ENCODE results near the gene DHRS7B. TPM values are rescaled to one million over a fixed set of nuclear protein-coding genes. Genes with fewer than 3 reads are reported as not detected.
"Not testable (repeated sequence)": the region's sequence is repeated elsewhere in the genome, so short reads cannot be mapped to it uniquely, and the experiment has no call there.

The DHRS7B gene
- total and polyA plus RNA-seq, 4 donors: 14.3 to 21.9 (median 18.7) TPM

- Histone ChIP-seq H3K4me1 (ENCODE audit: control insufficient read depth in 4 of 4, insufficient read depth in 4 of 4, low read length in 3 of 4) (peaks cover 3 to 8% (median 6%) of the 10 kb centered on the region in 4 donors), H3K9ac (ENCODE audit: low read depth in 1 of 2, low read length in 2 of 2) (no peak overlapping the region), H3K9me3 (ENCODE audit: control insufficient read depth in 4 of 4, low read length in 3 of 4) (no peaks in the 10 kb centered on the region), H3K36me3 (ENCODE audit: control insufficient read depth in 4 of 4, insufficient read depth in 3 of 4, low read depth in 1 of 4, low read length in 3 of 4) (peaks cover 0 to 2% (median 0%) of the 10 kb centered on the region in 4 donors), H3K27me3 (ENCODE audit: control insufficient read depth in 4 of 4, insufficient read depth in 4 of 4, low read length in 3 of 4) (no peaks in the 10 kb centered on the region), H3K27ac (ENCODE audit: low read depth in 1 of 2, low read length in 2 of 2) (no peak overlapping the region), H3K4me3 (ENCODE audit: low read depth in 1 of 3, low read length in 3 of 3) (no peak overlapping the region)
- TF ChIP-seq RAD21 (IDR thresholded peaks at IDR 0.05): no peak
- no peak for TF ChIP-seq NR2F2 (IDR thresholded peaks at IDR 0.05)
- no peak for TF ChIP-seq FOXA1 (IDR thresholded peaks at IDR 0.05)
- no peak for TF ChIP-seq RXRA (IDR thresholded peaks at IDR 0.05)
- TF ChIP-seq HNF4A (conservative IDR thresholded peaks at IDR 0.05): no peak
- TF ChIP-seq, protein P1, sequence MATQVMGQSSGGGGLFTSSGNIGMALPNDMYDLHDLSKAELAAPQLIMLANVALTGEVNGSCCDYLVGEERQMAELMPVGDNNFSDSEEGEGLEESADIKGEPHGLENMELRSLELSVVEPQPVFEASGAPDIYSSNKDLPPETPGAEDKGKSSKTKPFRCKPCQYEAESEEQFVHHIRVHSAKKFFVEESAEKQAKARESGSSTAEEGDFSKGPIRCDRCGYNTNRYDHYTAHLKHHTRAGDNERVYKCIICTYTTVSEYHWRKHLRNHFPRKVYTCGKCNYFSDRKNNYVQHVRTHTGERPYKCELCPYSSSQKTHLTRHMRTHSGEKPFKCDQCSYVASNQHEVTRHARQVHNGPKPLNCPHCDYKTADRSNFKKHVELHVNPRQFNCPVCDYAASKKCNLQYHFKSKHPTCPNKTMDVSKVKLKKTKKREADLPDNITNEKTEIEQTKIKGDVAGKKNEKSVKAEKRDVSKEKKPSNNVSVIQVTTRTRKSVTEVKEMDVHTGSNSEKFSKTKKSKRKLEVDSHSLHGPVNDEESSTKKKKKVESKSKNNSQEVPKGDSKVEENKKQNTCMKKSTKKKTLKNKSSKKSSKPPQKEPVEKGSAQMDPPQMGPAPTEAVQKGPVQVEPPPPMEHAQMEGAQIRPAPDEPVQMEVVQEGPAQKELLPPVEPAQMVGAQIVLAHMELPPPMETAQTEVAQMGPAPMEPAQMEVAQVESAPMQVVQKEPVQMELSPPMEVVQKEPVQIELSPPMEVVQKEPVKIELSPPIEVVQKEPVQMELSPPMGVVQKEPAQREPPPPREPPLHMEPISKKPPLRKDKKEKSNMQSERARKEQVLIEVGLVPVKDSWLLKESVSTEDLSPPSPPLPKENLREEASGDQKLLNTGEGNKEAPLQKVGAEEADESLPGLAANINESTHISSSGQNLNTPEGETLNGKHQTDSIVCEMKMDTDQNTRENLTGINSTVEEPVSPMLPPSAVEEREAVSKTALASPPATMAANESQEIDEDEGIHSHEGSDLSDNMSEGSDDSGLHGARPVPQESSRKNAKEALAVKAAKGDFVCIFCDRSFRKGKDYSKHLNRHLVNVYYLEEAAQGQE (IDR thresholded peaks at IDR 0.05): no peak
- TF ChIP-seq FOXA2 (IDR thresholded peaks at IDR 0.05): no peak
- no peak for TF ChIP-seq MAX (IDR thresholded peaks at IDR 0.05)
- TF ChIP-seq YY1 (IDR thresholded peaks at IDR 0.05): no peak
- TF ChIP-seq, protein P2, sequence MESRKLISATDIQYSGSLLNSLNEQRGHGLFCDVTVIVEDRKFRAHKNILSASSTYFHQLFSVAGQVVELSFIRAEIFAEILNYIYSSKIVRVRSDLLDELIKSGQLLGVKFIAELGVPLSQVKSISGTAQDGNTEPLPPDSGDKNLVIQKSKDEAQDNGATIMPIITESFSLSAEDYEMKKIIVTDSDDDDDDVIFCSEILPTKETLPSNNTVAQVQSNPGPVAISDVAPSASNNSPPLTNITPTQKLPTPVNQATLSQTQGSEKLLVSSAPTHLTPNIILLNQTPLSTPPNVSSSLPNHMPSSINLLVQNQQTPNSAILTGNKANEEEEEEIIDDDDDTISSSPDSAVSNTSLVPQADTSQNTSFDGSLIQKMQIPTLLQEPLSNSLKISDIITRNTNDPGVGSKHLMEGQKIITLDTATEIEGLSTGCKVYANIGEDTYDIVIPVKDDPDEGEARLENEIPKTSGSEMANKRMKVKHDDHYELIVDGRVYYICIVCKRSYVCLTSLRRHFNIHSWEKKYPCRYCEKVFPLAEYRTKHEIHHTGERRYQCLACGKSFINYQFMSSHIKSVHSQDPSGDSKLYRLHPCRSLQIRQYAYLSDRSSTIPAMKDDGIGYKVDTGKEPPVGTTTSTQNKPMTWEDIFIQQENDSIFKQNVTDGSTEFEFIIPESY (IDR thresholded peaks at IDR 0.05): no peak
- TF ChIP-seq EGR1 (IDR thresholded peaks at IDR 0.05; ENCODE audit: low read depth in 2 of 2): no peak
- no peak for TF ChIP-seq TAF1 (conservative IDR thresholded peaks at IDR 0.05)
- no peak for TF ChIP-seq HNF4G (IDR thresholded peaks at IDR 0.05)
- WGBS: 78% methylated on average over 3 of the region's 3 CpGs
- no peak for DNase-seq (ENCODE audit: low spot score)
Measured at GRCh38 chr17:21218831-21219380, 92.1 kb downstream of the DHRS7B start.

- H3K27me3 ChIP-seq (ENCODE audit: control insufficient read depth in 4 of 4, insufficient read depth in 4 of 4, low read length in 3 of 4): no peaks in the 10 kb centered on the region
- TF ChIP-seq FOXA1 (IDR thresholded peaks at IDR 0.05) (no peak), HNF4G (IDR thresholded peaks at IDR 0.05) (no peak), RAD21 (IDR thresholded peaks at IDR 0.05) (no peak), GABPA (IDR thresholded peaks at IDR 0.05 in 1 of 2, conservative IDR thresholded peaks at IDR 0.05 in 1 of 2) (no peak), HNF4A (conservative IDR thresholded peaks at IDR 0.05) (no peak), FOXA2 (IDR thresholded peaks at IDR 0.05) (no peak), NR2F2 (IDR thresholded peaks at IDR 0.05) (no peak)
- TF ChIP-seq, protein P2 (IDR thresholded peaks at IDR 0.05): no peak
- 96% methylated on average over 6 of the region's 6 CpGs for WGBS
Measured at GRCh38 chr17:21223086-21223485, 96.3 kb downstream of the DHRS7B start.

DNA sequence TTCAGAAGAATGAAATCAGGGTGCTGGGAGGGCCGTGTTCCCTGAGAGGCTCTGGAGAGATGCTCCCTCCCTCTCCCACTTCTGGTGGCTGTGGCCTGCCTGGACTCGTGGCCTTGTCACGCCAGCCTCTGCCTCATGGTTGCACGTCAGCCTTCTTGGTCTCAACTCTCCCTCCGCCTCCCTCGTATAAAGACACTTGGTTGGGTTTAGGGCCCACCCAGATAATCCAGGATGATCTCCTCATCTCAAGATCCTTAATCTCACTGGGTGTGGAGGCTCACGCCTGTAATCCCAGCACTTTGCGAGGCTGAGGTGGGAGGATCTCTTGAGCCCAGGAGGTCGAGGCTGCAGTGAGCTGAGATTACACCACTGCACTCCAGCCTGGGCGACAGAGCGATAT lies 100.5 kb downstream of the DHRS7B start:
- not testable (repeated sequence) for DNase-seq (ENCODE audit: low spot score)

More at GRCh38 chr17:21223086-21223485, 96.3 kb downstream of the DHRS7B start:
- no peak overlapping the region for H3K27ac ChIP-seq (ENCODE audit: low read depth in 1 of 2, low read length in 2 of 2)
- no peaks in the 10 kb centered on the region for H3K4me1 ChIP-seq (ENCODE audit: control insufficient read depth in 4 of 4, insufficient read depth in 4 of 4, low read length in 3 of 4)
- no peak for DNase-seq (ENCODE audit: low spot score)
- no peaks in the 10 kb centered on the region for H3K9me3 ChIP-seq (ENCODE audit: control insufficient read depth in 4 of 4, low read length in 3 of 4)
- no peak overlapping the region for H3K4me3 ChIP-seq (ENCODE audit: low read depth in 1 of 3, low read length in 3 of 3)
- no peak overlapping the region for H3K9ac ChIP-seq (ENCODE audit: low read depth in 1 of 2, low read length in 2 of 2)
- peaks cover 0 to 2% (median 0%) of the 10 kb centered on the region in 4 donors for H3K36me3 ChIP-seq (ENCODE audit: control insufficient read depth in 4 of 4, insufficient read depth in 3 of 4, low read depth in 1 of 4, low read length in 3 of 4)

More for the DNA sequence above, 100.5 kb downstream of the DHRS7B start:
- H3K9me3 ChIP-seq (ENCODE audit: control insufficient read depth in 4 of 4, low read length in 3 of 4); H3K27me3 ChIP-seq (ENCODE audit: control insufficient read depth in 4 of 4, insufficient read depth in 4 of 4, low read length in 3 of 4); H3K9ac ChIP-seq (ENCODE audit: low read depth in 1 of 2, low read length in 2 of 2); H3K4me1 ChIP-seq (ENCODE audit: control insufficient read depth in 4 of 4, insufficient read depth in 4 of 4, low read length in 3 of 4); H3K4me3 ChIP-seq (ENCODE audit: low read depth in 1 of 3, low read length in 3 of 3); H3K27ac ChIP-seq (ENCODE audit: low read depth in 1 of 2, low read length in 2 of 2); H3K36me3 ChIP-seq (ENCODE audit: control insufficient read depth in 4 of 4, insufficient read depth in 3 of 4, low read depth in 1 of 4, low read length in 3 of 4): not testable (repeated sequence)
- 94% methylated on average over 11 of the region's 11 CpGs for WGBS

Data from liver (tissue), 9 donors.